GM18526 (cell line): ENCODE data around the gene PIP4K2C.

Source experiments
- POLR2A ChIP-seq: IDR thresholded peaks from 3 replicates; pipeline ENCODE4 v1.6.1; 2011; ENCODE audit not compliant: insufficient read length; ENCODE audit errors: extremely low read depth

The PIP4K2C gene

GRCh38 chr12:57552306-57552651 is 38.7 kb upstream of the PIP4K2C start:
- no peak for TF ChIP-seq POLR2A

- no peak for TF ChIP-seq POLR2A
Measured at GRCh38 chr12:57552835-57553313, 38.1 kb upstream of the PIP4K2C start.

- TF ChIP-seq POLR2A = no peak
Measured at GRCh38 chr12:57553343-57554202, 37.4 kb upstream of the PIP4K2C start.

GRCh38 chr12:57554453-57554852 is 36.5 kb upstream of the PIP4K2C start:
- no peak for TF ChIP-seq POLR2A

- TF ChIP-seq POLR2A = no peak
Measured at GRCh38 chr12:57554897-57555296, 36.1 kb upstream of the PIP4K2C start.

GRCh38 chr12:57558864-57559263 is 32.1 kb upstream of the PIP4K2C start:
- no peak for TF ChIP-seq POLR2A

- TF ChIP-seq POLR2A = no peak
Measured at GRCh38 chr12:57560516-57560915, 30.5 kb upstream of the PIP4K2C start.

- TF ChIP-seq POLR2A = no peak
Measured at GRCh38 chr12:57563358-57563757, 27.6 kb upstream of the PIP4K2C start.

GRCh38 chr12:57564178-57564740 is 26.7 kb upstream of the PIP4K2C start:
- TF ChIP-seq POLR2A = no peak

GRCh38 chr12:57568838-57569237 is 22.2 kb upstream of the PIP4K2C start:
- no peak for TF ChIP-seq POLR2A

- TF ChIP-seq POLR2A = no peak
Measured at GRCh38 chr12:57569858-57570257, 21.1 kb upstream of the PIP4K2C start.

GRCh38 chr12:57571926-57572762 is 18.8 kb upstream of the PIP4K2C start:
- TF ChIP-seq POLR2A = no peak

- TF ChIP-seq POLR2A = no peak
Measured at GRCh38 chr12:57574795-57575194, 16.2 kb upstream of the PIP4K2C start.

GRCh38 chr12:57575771-57576612 is 15.0 kb upstream of the PIP4K2C start:
- no peak for TF ChIP-seq POLR2A
